HG03103 (cell line): ENCODE measurements around the gene SGMS1.
"Not testable (repeated sequence)": the region's sequence is repeated elsewhere in the genome, so short reads cannot be mapped to it uniquely, and the experiment has no call there.

ENCODE experiments used
- ATAC-seq: cut with Tn5 transposase; IDR thresholded peaks from one replicate; pipeline ENCODE4 v1.9.1; 2021; ENCODE audit warnings: low read depth; ENCODE audit not compliant: unreplicated experiment

SGMS1 gene

DNA sequence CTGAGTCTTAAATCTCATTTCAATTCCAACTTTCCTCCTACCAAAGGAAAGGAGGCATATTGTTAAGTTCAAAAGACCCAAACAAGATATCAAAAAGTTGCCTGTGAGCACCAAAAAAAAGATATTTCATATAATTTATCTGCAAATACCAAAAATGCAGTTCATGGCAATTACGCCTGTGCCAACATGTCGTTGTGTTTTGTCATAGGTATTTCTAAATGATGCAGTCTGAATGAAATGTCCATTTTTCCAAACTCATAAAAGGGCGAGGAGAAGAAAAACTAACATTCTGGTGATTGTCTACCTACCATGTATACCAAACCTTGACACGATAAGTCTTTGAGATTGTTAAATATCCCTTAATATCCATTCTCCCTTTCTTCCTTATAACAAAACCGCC, 109.8 kb downstream of the SGMS1 start:
- no peak for ATAC-seq

GRCh38 chr10:50512743-50513416, 110.9 kb downstream of the SGMS1 start:
- ATAC-seq, result peak; percentile 46

DNA sequence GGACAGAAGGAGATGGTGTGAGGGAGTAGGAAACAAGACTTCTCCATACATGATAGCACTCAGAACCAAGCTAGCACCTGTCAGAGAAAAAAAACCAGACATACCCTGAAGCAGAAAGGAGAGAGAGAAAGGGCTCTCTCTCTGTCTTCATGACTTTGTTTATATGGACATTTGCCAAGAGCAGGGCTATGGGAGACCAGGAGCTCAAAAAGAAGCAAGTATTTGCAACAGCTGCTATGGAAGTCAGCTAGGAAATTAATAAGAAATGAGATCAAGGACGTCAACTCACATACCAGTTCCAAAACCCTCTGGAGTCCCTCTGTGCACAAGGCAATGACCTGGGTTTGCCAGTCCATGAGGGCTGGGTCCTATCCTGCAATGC, 111.6 kb downstream of the SGMS1 start:
- no peak for ATAC-seq

GRCh38 chr10:50511492-50512213, 112.1 kb downstream of the SGMS1 start:
- no peak for ATAC-seq

DNA sequence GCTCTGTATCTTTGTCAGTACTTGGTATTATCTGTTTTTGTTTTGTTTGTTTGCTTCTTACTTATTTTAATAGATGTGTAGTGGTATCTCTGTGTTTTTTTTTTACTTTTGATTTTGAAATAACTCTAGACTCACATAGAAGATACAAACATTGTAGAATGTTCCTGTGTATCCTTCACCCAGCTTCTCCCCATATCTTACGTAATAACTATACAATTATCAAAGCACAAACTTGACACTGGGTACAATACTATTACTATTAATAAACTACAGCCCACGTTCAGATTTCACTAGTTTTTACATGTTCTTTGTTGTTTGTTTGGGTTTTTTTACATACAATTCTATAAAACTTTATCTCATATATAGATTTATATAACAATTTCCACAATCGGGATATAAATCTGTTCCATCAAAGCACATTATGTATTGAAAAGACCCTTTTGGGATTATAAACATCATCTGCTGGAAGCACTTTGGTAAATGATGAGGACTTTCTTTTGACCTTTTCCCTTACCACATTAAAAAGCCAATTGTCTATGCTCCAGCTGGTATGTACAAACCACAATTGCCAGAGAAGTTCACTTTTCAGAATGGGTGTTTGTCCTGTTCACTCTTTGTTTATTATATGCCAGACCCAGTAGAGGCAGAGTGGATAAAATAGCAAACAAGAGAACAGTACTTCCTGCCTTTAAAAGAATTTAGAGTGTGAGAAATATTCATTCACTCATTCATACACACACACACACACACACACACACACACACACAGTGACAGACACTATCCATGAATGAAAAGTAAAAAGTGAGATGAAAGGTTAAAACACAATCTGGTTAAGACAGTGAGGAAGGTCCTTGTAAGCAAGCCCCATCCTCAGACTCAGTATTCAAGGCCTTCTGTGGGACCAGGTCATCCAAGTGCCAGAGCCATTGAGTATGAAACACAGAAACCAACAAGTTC, 113.0 kb downstream of the SGMS1 start:
- no peak for ATAC-seq

DNA sequence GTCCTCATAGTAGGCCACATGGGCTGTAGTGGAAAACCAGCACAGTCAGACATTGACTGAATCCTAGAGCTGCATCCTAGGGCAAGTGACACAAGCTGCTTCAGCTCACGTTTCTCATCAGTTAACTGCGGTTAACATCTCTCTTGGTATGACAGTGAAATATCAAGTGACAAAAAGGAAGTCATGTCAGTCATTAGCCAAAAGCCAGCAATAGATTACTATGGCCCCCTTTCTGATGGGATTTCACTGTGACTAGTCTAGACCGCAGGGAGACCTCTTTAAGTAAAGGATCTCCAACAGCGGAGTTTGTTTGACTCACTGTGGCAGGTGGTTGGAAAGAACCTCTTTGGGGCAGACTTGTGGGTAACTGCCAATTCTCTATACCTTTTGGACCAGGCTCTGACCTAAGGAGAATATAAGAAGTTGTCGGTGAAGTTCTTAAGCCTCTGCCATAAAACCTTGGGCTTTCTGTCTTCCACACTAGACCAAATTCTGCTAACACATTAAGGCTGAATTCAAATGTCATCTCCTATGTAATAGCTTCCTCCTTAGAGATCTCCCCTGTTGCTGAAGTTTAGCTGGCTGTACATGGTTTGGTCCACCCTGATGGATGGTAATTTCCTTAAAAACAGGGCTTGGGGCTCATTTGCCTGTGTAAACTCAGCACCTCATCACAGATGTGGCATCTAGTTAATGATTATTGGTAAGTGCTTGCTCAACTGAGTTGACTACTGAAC, 115.3 kb downstream of the SGMS1 start:
- peak; percentile 64 for ATAC-seq

GRCh38 chr10:50506861-50507573, 116.7 kb downstream of the SGMS1 start:
- ATAC-seq, result no peak

GRCh38 chr10:50504389-50504788, 119.4 kb downstream of the SGMS1 start:
- ATAC-seq, result no peak

- no peak for ATAC-seq
Observed at GRCh38 chr10:50503661-50504320, 120.0 kb downstream of the SGMS1 start.

DNA sequence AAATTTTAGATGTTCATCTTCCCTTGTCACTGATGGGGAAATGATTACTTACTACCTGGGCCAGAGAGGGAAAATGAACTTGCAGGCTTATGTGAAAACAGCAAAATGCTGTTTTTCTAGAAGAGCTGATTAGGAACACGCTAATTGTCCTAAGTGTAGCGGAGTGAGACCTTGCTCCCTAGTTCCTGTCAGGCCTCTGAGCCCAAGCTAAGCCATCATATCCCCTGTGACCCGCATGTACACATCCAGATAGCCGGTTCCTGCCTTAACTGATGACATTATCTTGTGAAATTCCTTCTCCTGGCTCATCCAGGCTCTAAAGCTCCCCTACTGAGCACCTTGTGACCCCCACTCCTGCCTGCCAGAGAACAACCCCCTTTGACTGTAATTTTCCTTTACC, 120.6 kb downstream of the SGMS1 start:
- ATAC-seq, result not testable (repeated sequence)

GRCh38 chr10:50501924-50502452, 121.8 kb downstream of the SGMS1 start:
- ATAC-seq, result no peak

DNA sequence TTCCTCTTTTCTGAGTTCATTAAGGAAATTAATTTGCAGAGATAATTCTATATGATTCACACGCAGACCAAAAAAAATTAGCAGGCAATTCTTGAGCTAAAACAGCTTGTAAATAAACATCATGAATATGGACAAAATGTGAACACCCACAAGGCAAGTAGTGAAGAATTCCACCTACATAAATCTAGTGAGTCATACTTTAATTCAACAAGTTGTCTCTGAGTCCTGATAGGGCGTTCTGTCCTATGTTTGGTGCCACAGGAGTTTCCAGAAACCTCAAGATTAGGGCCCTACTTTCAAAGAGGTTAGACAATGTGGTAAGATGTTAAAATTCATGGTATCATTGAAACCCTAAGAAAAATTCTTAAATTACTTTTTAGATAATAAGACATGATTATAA, 122.3 kb downstream of the SGMS1 start:
- no peak for ATAC-seq

DNA sequence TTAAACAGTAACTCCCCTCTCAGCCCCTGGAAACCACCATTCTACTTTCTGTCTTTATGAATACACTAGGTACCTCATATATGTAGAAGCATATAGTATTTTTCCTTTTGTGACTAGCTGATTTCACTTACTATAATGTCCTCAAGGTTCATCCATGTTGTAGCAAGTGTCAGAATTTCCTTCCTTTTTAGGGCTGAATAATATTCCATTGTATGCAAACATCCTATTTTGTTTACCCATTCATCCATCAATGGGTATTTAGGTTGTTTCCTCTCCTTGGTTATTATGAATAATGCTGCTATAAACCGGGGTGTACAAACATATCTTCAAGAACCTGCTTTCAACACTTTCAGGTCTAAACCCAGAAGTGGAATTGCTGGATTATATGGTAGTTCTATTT, 125.3 kb downstream of the SGMS1 start:
- ATAC-seq, result no peak

DNA sequence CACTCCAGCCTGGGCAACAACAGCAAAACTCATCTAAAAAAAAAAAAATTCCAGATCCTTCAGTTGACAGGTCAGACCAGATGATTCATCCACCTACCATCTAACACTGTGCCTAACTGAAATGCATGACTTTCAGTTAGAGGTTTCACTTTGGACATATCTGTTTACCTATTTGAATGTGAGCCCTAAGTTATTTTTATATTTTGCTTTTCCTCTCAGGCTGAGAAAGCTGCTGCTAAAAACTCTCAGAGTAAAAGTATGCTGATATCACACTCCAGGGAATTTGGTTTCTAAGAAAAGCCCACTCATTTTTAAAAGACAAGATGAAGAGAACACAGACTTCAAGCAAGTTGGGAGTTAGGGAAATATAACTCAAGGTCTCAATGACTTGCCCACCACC, 126.0 kb downstream of the SGMS1 start:
- peak; percentile 90 for ATAC-seq

DNA sequence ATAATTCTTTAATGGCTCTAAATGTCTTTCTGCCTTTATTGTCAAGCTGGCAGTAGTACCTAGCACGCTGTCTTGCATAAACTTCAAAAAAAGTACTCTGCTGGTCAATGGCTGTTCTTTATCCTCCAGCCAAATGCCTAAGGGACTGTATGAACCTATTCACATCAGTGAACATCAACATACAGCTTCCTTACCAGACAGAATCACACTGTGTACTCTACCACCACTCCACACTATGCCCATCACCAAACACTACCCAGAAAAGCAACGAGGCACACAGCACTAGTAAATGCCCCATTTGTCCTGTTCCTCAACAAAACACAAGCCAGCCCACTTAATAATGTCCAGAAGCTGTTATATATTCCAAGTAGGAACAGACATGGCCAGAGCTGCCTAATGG, 127.5 kb downstream of the SGMS1 start:
- no peak for ATAC-seq

GRCh38 chr10:50490241-50490640, 133.5 kb downstream of the SGMS1 start:
- ATAC-seq, result no peak

GRCh38 chr10:50484550-50484949, 139.2 kb downstream of the SGMS1 start:
- ATAC-seq, result not testable (repeated sequence)

DNA sequence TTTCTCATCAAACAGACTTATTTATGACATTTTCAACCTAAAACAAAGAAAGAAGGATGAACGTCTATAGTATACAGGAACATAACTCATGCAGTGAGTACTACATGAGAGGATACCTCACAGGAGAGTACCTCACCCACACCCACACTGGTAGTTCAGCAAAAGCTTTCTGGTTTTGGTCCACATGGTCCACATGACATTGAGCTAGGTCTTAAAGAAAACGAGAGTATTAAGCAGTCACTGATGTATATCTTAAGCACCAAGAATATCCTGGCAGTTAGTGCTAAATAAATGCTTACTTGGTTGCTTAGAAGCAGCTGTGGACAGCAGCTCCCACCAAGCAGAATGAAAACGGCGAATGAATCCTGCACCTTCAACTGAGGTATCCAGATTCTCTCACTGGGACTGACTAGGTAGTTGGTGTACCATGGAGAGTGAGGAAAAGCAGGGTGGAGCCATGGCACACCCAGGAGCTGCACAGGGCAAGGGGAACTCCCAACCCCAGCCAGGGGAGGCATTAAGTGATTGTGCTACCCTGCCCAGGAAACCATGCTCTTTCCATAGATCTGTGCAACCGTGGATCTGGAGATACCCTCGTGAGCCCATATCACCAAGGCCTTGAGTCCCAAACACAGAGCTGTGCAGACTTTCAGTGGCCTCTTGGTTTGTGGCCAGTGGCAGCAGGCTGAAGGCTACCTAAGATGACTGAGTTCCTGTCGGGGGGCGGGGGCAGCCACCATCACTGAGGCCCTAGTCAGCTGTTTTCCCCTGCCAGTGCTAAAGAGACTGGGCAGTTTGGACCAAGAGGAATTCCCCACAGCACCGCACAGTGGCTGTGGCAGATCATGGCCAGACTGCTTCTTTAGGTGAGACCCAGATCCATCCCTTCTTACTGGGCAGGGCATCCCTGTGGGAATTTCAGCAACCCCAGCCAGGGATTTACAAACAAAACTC, 143.4 kb downstream of the SGMS1 start:
- ATAC-seq, result no peak
